GM19099 (cell line): ENCODE results near the gene ZC3H7A.

Source experiments
- POLR2A ChIP-seq: IDR thresholded peaks from 3 replicates; pipeline ENCODE4 v1.6.1; 2011; ENCODE audit warnings: low read depth; ENCODE audit not compliant: insufficient read length; ENCODE audit errors: extremely low read depth

ZC3H7A gene

GRCh38 chr16:11750056-11750455 is 47.0 kb downstream of the ZC3H7A start:
- TF ChIP-seq POLR2A, result no peak

GRCh38 chr16:11748404-11749254 is 48.4 kb downstream of the ZC3H7A start:
- TF ChIP-seq POLR2A, result no peak

GRCh38 chr16:11747949-11748403 is 49.1 kb downstream of the ZC3H7A start:
- TF ChIP-seq POLR2A, result no peak

GRCh38 chr16:11744075-11744470 is 53.0 kb downstream of the ZC3H7A start:
- no peak for TF ChIP-seq POLR2A

- no peak for TF ChIP-seq POLR2A
Observed at GRCh38 chr16:11743308-11744074, 53.6 kb downstream of the ZC3H7A start.

GRCh38 chr16:11742536-11743307 is 54.3 kb downstream of the ZC3H7A start, which contains the start of gene TXNDC11:
TSS of gene TXNDC11 (minus strand) at chr16:11742857. CDS start at chr16:11742730, 127 bp downstream.
- TF ChIP-seq POLR2A, result peak; percentile 97

GRCh38 chr16:11742093-11742535 is 54.9 kb downstream of the ZC3H7A start:
- TF ChIP-seq POLR2A, result no peak

GRCh38 chr16:11740567-11740966 is 56.5 kb downstream of the ZC3H7A start:
- no peak for TF ChIP-seq POLR2A

- TF ChIP-seq POLR2A, result no peak
Observed at GRCh38 chr16:11738742-11739544, 58.1 kb downstream of the ZC3H7A start.

- TF ChIP-seq POLR2A, result no peak
Observed at GRCh38 chr16:11737713-11738112, 59.3 kb downstream of the ZC3H7A start.

- TF ChIP-seq POLR2A, result no peak
Observed at GRCh38 chr16:11736903-11737302, 60.2 kb downstream of the ZC3H7A start.

GRCh38 chr16:11735787-11736186 is 61.3 kb downstream of the ZC3H7A start:
- no peak for TF ChIP-seq POLR2A

GRCh38 chr16:11734653-11735043 is 62.4 kb downstream of the ZC3H7A start:
- TF ChIP-seq POLR2A, result no peak

GRCh38 chr16:11734025-11734652 is 62.9 kb downstream of the ZC3H7A start:
- TF ChIP-seq POLR2A, result no peak
